ENCODE data around the gene IKZF1.

IKZF1 gene

GRCh38 chr7:50304129-50304910 is at the start of gene IKZF1:
TSS of gene IKZF1 (plus strand) at chr7:50304716. CDS start at chr7:50319062, 14,346 bp downstream.
- DNase-seq (ENCODE audit: low read depth), result no peak

GRCh38 chr7:50261593-50261992 is 42.9 kb upstream of the IKZF1 start:
- no peak for DNase-seq (ENCODE audit: low read depth)

- DNase-seq (ENCODE audit: low read depth), result no peak
These were observed 42.1 kb upstream of the IKZF1 start for GRCh38 chr7:50262446-50262845.

GRCh38 chr7:50262916-50263690 is 41.4 kb upstream of the IKZF1 start:
- no peak for DNase-seq (ENCODE audit: low read depth)

GRCh38 chr7:50264908-50265307 is 39.6 kb upstream of the IKZF1 start:
- DNase-seq (ENCODE audit: low read depth), result no peak

GRCh38 chr7:50265968-50266634 is 38.4 kb upstream of the IKZF1 start:
- DNase-seq (ENCODE audit: low read depth), result no peak

- no peak for DNase-seq (ENCODE audit: low read depth)
These were observed 37.7 kb upstream of the IKZF1 start for GRCh38 chr7:50266635-50267386.

GRCh38 chr7:50267525-50268041 is 36.9 kb upstream of the IKZF1 start:
- DNase-seq (ENCODE audit: low read depth), result no peak

GRCh38 chr7:50268223-50268622 is 36.3 kb upstream of the IKZF1 start:
- DNase-seq (ENCODE audit: low read depth), result no peak

GRCh38 chr7:50268990-50269389 is 35.5 kb upstream of the IKZF1 start:
- DNase-seq (ENCODE audit: low read depth), result no peak

GRCh38 chr7:50270531-50271018 is 33.9 kb upstream of the IKZF1 start:
- no peak for DNase-seq (ENCODE audit: low read depth)

GRCh38 chr7:50272808-50273207 is 31.7 kb upstream of the IKZF1 start:
- DNase-seq (ENCODE audit: low read depth), result no peak

- DNase-seq (ENCODE audit: low read depth), result no peak
These were observed 31.2 kb upstream of the IKZF1 start for GRCh38 chr7:50273301-50273700.

GRCh38 chr7:50273870-50274269 is 30.6 kb upstream of the IKZF1 start:
- DNase-seq (ENCODE audit: low read depth), result no peak

GRCh38 chr7:50274361-50274760 is 30.2 kb upstream of the IKZF1 start:
- no peak for DNase-seq (ENCODE audit: low read depth)

- DNase-seq (ENCODE audit: low read depth), result no peak
These were observed 29.1 kb upstream of the IKZF1 start for GRCh38 chr7:50275430-50275829.

GRCh38 chr7:50276483-50276882 is 28.0 kb upstream of the IKZF1 start:
- DNase-seq (ENCODE audit: low read depth), result no peak

GRCh38 chr7:50278120-50278519 is 26.4 kb upstream of the IKZF1 start:
- DNase-seq (ENCODE audit: low read depth), result no peak

- no peak for DNase-seq (ENCODE audit: low read depth)
These were observed 22.7 kb upstream of the IKZF1 start for GRCh38 chr7:50281680-50282445.

- DNase-seq (ENCODE audit: low read depth), result no peak
These were observed 21.5 kb upstream of the IKZF1 start for GRCh38 chr7:50282813-50283605.

Data from fibroblast of the conjunctiva (primary cell).